A549 (cell line): ENCODE results near the gene EHBP1.

Experiments used
- CTCF ChIP-seq: fragments of >200 bp; sonication (Bioruptor Twin); formaldehyde crosslinking; IDR thresholded peaks from 3 replicates; pipeline ENCODE4 v1.5.1; 2016
- JUN ChIP-seq, 2 experiments: fragments of >200 bp; sonication (Bioruptor Twin); formaldehyde crosslinking; IDR thresholded peaks; 2 replicates in 1 of 2; 3 replicates in 1 of 2; pipeline ENCODE4 v1.6.1; 2016 to 2017

- TF ChIP-seq CTCF (no peak), JUN (IDR thresholded peaks at IDR 0.05) (no peak)
Measured at GRCh38 chr2:62964671-62965070, 259.2 kb downstream of the EHBP1 start.
